ENCODE results near the gene CCNF. TPM values are rescaled to one million over a fixed set of nuclear protein-coding genes. Genes with fewer than 3 reads are reported as not detected.

CCNF gene
- total and polyA plus RNA-seq, 9 of the 15 experiments (the other 6 are each of a cell fraction or from before 2014, with no cell fraction given), result 4.1 to 70.1 (median 29.5) TPM

GRCh38 chr16:2467528-2468232, 38.4 kb downstream of the CCNF start:
- intact Hi-C loops (cut with micrococcal nuclease) (loop anchor here (5.0 kb wide), 1 partner anchor 35 kb away; no protein-coding TSS in a partner anchor), in situ Hi-C loops (cut with MboI) (no loop called here)
- Histone ChIP-seq H4K20me1 (replicated peaks; ENCODE audit: control insufficient read depth, insufficient read depth, low read length) (0 out of 2 replicates have a peak, but pooled peaks cover 4% of the 10 kb centered on the region), H2AFZ (ENCODE audit: low read depth, low read length) (no peak overlapping the region), H3K4me3 (no peak overlapping the region), H3K4me1 (replicated peaks in 1 of 2; ENCODE audit: control insufficient read depth in 2 of 2, insufficient read depth in 2 of 2, low read length in 2 of 2) (peaks cover 3 to 78% of the 10 kb centered on the region in 2 experiments; a peak in 4 of 5 replicates), H3K9me3 (replicated peaks; ENCODE audit: control insufficient read depth, insufficient read depth, low read depth, low read length) (no peaks in the 10 kb centered on the region), H3K9ac (ENCODE audit: insufficient read depth in 1 of 2, low read depth in 2 of 2, low read length in 2 of 2) (no peak overlapping the region; a peak in 1 of 4 replicates), H3K27me3 (ENCODE audit: control insufficient read depth in 2 of 2, insufficient read depth in 2 of 2, low read length in 2 of 2) (no peaks in the 10 kb centered on the region), H3K4me2 (ENCODE audit: insufficient read depth, low read length) (no peak overlapping the region), H3K27ac (ENCODE audit: extremely low read depth, low read depth, low read length) (no peak overlapping the region), H3K79me2 (ENCODE audit: control insufficient read depth, insufficient read depth, low read length) (no peaks in the 10 kb centered on the region), H3K9me1 (ENCODE audit: control insufficient read depth, insufficient read depth, low read length) (no peaks in the 10 kb centered on the region), H3K36me3 (ENCODE audit: control insufficient read depth, insufficient read depth, low read length) (peaks cover 5% of the 10 kb centered on the region; the same call in 1 of the 3 replicates)
- TF ChIP-seq HDAC1 (IDR thresholded peaks at IDR 0.05) (no peak), RCOR1 (IDR thresholded peaks at IDR 0.05; ENCODE audit: borderline replicate concordance in 1 of 2, low read depth in 2 of 2, low read length in 2 of 2) (no peak), POLR2G (IDR thresholded peaks at IDR 0.05; ENCODE audit: low read depth, low read length) (peak; percentile 68), CEBPB (tag; IDR thresholded peaks at IDR 0.05) (no peak), ZFPM2 (CRISPR knock-in tag; IDR thresholded peaks at IDR 0.05) (no peak), HNRNPL (IDR thresholded peaks at IDR 0.05; ENCODE audit: low read depth, low read length) (peak; percentile 56; the same call in 1 of the 2 replicates), BRD4 (IDR thresholded peaks at IDR 0.05) (no peak), CCNT2 (IDR thresholded peaks at IDR 0.05; ENCODE audit: borderline replicate concordance, extremely low read depth, insufficient read length, low read depth, low read length) (no peak), IRF1 (CRISPR knock-in tag; IDR thresholded peaks at IDR 0.05; ENCODE audit: borderline replicate concordance) (no peak), CTBP1 (IDR thresholded peaks at IDR 0.05; ENCODE audit: borderline replicate concordance) (no peak)
- ATAC-seq (no peak), FAIRE-seq (no peak), DNase-seq (ENCODE audit: extremely low read depth in 1 of 4, low spot score in 3 of 4) (no peak)
- BruUV-seq (replicated peaks), result no TSS peak
- ChIA-PET POLR2A (interaction anchor here (0.6 to 1.6 kb wide), 2 partner anchors 12 to 429 kb away, joined by 3 to 4 read pairs; no protein-coding TSS in a partner anchor), CTCF (ENCODE audit: low intra/inter-chr PET ratio) (no interaction called here)
- 78% methylated on average over 16 of the region's 80 CpGs for WGBS (ENCODE audit: insufficient coverage, low coverage, missing lambda C conversion rate)

All from K562 (cell line).